ENCODE data around the gene SEL1L2.
"Not testable (repeated sequence)": the region's sequence is repeated elsewhere in the genome, so short reads cannot be mapped to it uniquely, and the experiment has no call there.

SEL1L2 gene

GRCh38 chr20:13990465-13990864, at the start of gene SEL1L2:
TSS of gene SEL1L2 (minus strand) at chr20:13990614. CDS start at chr20:13990534, 80 bp downstream.
- FAIRE-seq = no peak

- FAIRE-seq = no peak
Observed at GRCh38 chr20:14036567-14036966, 46.2 kb upstream of the SEL1L2 start.

GRCh38 chr20:14033310-14033709, 42.9 kb upstream of the SEL1L2 start:
- no peak for FAIRE-seq

GRCh38 chr20:14030991-14031390, 40.6 kb upstream of the SEL1L2 start:
- no peak for FAIRE-seq

- FAIRE-seq = no peak
Observed at GRCh38 chr20:14012671-14013070, 22.3 kb upstream of the SEL1L2 start.

- no peak for FAIRE-seq
Observed at GRCh38 chr20:14009208-14009607, 18.8 kb upstream of the SEL1L2 start.

GRCh38 chr20:14005996-14006395, 15.6 kb upstream of the SEL1L2 start:
- no peak for FAIRE-seq

GRCh38 chr20:14000917-14001316, 10.5 kb upstream of the SEL1L2 start:
- no peak for FAIRE-seq

GRCh38 chr20:13996265-13996664, 5.9 kb upstream of the SEL1L2 start:
- no peak for FAIRE-seq

GRCh38 chr20:13995841-13996240, 5.4 kb upstream of the SEL1L2 start:
- no peak for FAIRE-seq

GRCh38 chr20:13995086-13995665, 4.8 kb upstream of the SEL1L2 start, which contains the start of gene MACROD2:
TSS of gene MACROD2 (plus strand) at chr20:13995516.
- FAIRE-seq = no peak

GRCh38 chr20:13991955-13992354, 1.5 kb upstream of the SEL1L2 start:
- FAIRE-seq = not testable (repeated sequence)

GRCh38 chr20:13991311-13991710, 897 bp upstream of the SEL1L2 start:
- FAIRE-seq = no peak

- no peak for FAIRE-seq
Observed at GRCh38 chr20:13984211-13984610, 6.2 kb downstream of the SEL1L2 start.

GRCh38 chr20:13960525-13960924, 29.9 kb downstream of the SEL1L2 start:
- no peak for FAIRE-seq

- no peak for FAIRE-seq
Observed at GRCh38 chr20:13960119-13960518, 30.3 kb downstream of the SEL1L2 start.

GRCh38 chr20:13953227-13953626, 37.2 kb downstream of the SEL1L2 start:
- no peak for FAIRE-seq

- FAIRE-seq = no peak
Observed at GRCh38 chr20:13947719-13948118, 42.7 kb downstream of the SEL1L2 start.

- FAIRE-seq = no peak
Observed at GRCh38 chr20:13941031-13941430, 49.4 kb downstream of the SEL1L2 start.

- FAIRE-seq = no peak
Observed at GRCh38 chr20:13936781-13937576, 53.4 kb downstream of the SEL1L2 start.

GRCh38 chr20:13934992-13935894, 55.2 kb downstream of the SEL1L2 start:
- FAIRE-seq = no peak

- no peak for FAIRE-seq
Observed at GRCh38 chr20:13930281-13930680, 60.1 kb downstream of the SEL1L2 start.

- no peak for FAIRE-seq
Observed at GRCh38 chr20:13929836-13930235, 60.6 kb downstream of the SEL1L2 start.
